Progenitor cell of endocrine pancreas (in vitro differentiated cells): ENCODE measurements around the gene KLK14. TPM values are rescaled to one million over a fixed set of nuclear protein-coding genes. Genes with fewer than 3 reads are reported as not detected.

Experiments
- DNase-seq: peaks from one replicate; pipeline ENCODE4 v3.0.0; 2021; ENCODE audit warnings: low spot score; ENCODE audit not compliant: unreplicated experiment
- H3K27ac Mint-ChIP-seq: 2 replicates; pipeline ENCODE4 v1.8.0; 2021; ENCODE audit warnings: mild to moderate bottlenecking, moderate library complexity, mixed read lengths
- H3K27me3 Mint-ChIP-seq: 2 replicates; pipeline ENCODE4 v1.8.0; 2021; ENCODE audit warnings: mixed read lengths
- H3K36me3 Mint-ChIP-seq: 2 replicates; pipeline ENCODE4 v1.8.0; 2022; ENCODE audit warnings: mixed read lengths; ENCODE audit not compliant: insufficient read depth
- H3K4me1 Mint-ChIP-seq: 2 replicates; pipeline ENCODE4 v1.8.0; 2021; ENCODE audit warnings: low read depth, mixed read lengths
- H3K4me3 Mint-ChIP-seq: 2 replicates; pipeline ENCODE4 v1.8.0; 2021; ENCODE audit warnings: low read depth, mild to moderate bottlenecking, moderate library complexity, mixed read lengths
- H3K9me3 Mint-ChIP-seq: 2 replicates; pipeline ENCODE4 v1.8.0; 2021; ENCODE audit warnings: low read depth, mixed read lengths
- total RNA-seq: library from RNA; stranded (reverse); gene quantifications from 2 replicates; pipeline ENCODE4 v1.2.1, GENCODE V29; 2021
- TF ChIP-seq, protein P1 (sequence below): fragments of 200-600 bp; sonication (generic); IDR thresholded peaks from one replicate; pipeline ENCODE4 v1.5.0; 2021; ENCODE audit warnings: antibody characterized with exemption, mild to moderate bottlenecking; ENCODE audit not compliant: unreplicated experiment

KLK14 gene
- total RNA-seq, 1 donor from 2014 or later: 0.62 TPM

DNA sequence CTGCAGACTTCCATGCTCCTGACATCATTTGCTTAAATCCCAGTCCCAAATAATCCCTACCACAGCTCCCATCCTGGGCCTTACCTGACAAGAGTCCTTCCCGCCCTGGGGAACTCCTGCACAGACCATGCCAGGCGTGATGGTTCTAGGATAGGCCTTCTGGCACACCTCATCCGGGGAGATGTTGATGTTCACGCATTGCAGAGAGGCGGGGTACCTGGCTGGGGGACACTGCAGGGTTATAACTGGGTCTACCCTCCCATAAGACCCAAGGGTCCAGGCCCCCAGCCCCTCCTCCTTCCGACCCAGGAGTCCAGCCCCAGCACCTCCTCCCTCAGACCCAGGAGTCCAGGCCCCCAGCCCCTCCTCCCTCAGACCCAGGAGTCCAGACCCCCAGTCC is 4.0 kb downstream of the KLK14 start:
- Mint-ChIP-seq H3K9me3 (peaks cover 7% of the 10 kb centered on the region), H3K4me3 (no peak overlapping the region)
- TF ChIP-seq, protein P1, sequence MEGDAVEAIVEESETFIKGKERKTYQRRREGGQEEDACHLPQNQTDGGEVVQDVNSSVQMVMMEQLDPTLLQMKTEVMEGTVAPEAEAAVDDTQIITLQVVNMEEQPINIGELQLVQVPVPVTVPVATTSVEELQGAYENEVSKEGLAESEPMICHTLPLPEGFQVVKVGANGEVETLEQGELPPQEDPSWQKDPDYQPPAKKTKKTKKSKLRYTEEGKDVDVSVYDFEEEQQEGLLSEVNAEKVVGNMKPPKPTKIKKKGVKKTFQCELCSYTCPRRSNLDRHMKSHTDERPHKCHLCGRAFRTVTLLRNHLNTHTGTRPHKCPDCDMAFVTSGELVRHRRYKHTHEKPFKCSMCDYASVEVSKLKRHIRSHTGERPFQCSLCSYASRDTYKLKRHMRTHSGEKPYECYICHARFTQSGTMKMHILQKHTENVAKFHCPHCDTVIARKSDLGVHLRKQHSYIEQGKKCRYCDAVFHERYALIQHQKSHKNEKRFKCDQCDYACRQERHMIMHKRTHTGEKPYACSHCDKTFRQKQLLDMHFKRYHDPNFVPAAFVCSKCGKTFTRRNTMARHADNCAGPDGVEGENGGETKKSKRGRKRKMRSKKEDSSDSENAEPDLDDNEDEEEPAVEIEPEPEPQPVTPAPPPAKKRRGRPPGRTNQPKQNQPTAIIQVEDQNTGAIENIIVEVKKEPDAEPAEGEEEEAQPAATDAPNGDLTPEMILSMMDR: no peak

GRCh38 chr19:51078104-51078503 is 4.6 kb downstream of the KLK14 start:
- TF ChIP-seq, protein P1: no peak
- Mint-ChIP-seq H3K4me1 (no peaks in the 10 kb centered on the region), H3K27me3 (peaks cover 13% of the 10 kb centered on the region), H3K9me3 (peaks cover 12% of the 10 kb centered on the region), H3K4me3 (no peak overlapping the region), H3K27ac (no peak overlapping the region), H3K36me3 (no peaks in the 10 kb centered on the region)
- DNase-seq: no peak

More for the DNA sequence above, 4.0 kb downstream of the KLK14 start:
- peaks cover 19% of the 10 kb centered on the region for H3K27me3 Mint-ChIP-seq
- no peaks in the 10 kb centered on the region for H3K4me1 Mint-ChIP-seq
- H3K36me3 Mint-ChIP-seq: no peaks in the 10 kb centered on the region
- DNase-seq: no peak
- no peak overlapping the region for H3K27ac Mint-ChIP-seq

GRCh38 chr19:51076631-51077213 is 6.0 kb downstream of the KLK14 start:
- no peak for DNase-seq
- no peaks in the 10 kb centered on the region for H3K36me3 Mint-ChIP-seq
- peaks cover 2% of the 10 kb centered on the region for H3K27me3 Mint-ChIP-seq
- no peak overlapping the region for H3K4me3 Mint-ChIP-seq
- no peaks in the 10 kb centered on the region for H3K4me1 Mint-ChIP-seq
- H3K9me3 Mint-ChIP-seq: peaks cover 12% of the 10 kb centered on the region
- no peak overlapping the region for H3K27ac Mint-ChIP-seq
- TF ChIP-seq, protein P1: no peak

- no peak overlapping the region for H3K4me3 Mint-ChIP-seq
- H3K36me3 Mint-ChIP-seq: no peaks in the 10 kb centered on the region
- no peak for DNase-seq
- no peak overlapping the region for H3K27ac Mint-ChIP-seq
- TF ChIP-seq, protein P1: no peak
- peaks cover 12% of the 10 kb centered on the region for H3K9me3 Mint-ChIP-seq
- H3K27me3 Mint-ChIP-seq: no peaks in the 10 kb centered on the region
- H3K4me1 Mint-ChIP-seq: peaks cover 4% of the 10 kb centered on the region
Measured at GRCh38 chr19:51075998-51076397, 6.7 kb downstream of the KLK14 start.

DNA sequence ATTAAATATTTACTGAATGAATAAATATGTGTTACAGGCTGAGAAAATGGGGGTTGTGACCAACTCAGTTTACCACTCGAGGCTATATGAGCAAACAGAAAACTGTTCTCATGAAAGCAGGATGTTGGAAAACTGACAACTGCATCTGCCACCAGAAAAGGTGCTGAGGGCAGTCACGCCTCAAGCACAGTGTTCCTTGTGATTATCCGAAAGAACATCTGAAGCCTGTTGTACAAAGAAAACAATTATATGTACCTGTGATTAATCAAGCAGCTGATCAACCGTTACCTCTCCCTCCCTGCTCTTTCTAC is 11.6 kb downstream of the KLK14 start:
- Mint-ChIP-seq H3K27me3 (peaks cover 11% of the 10 kb centered on the region), H3K36me3 (no peaks in the 10 kb centered on the region), H3K9me3 (peaks cover 16% of the 10 kb centered on the region), H3K4me1 (peaks cover 10% of the 10 kb centered on the region), H3K4me3 (no peak overlapping the region), H3K27ac (no peak overlapping the region)
- TF ChIP-seq, protein P1: no peak
- DNase-seq: no peak
